ENCODE data around the gene PTX3.

The PTX3 gene

DNA sequence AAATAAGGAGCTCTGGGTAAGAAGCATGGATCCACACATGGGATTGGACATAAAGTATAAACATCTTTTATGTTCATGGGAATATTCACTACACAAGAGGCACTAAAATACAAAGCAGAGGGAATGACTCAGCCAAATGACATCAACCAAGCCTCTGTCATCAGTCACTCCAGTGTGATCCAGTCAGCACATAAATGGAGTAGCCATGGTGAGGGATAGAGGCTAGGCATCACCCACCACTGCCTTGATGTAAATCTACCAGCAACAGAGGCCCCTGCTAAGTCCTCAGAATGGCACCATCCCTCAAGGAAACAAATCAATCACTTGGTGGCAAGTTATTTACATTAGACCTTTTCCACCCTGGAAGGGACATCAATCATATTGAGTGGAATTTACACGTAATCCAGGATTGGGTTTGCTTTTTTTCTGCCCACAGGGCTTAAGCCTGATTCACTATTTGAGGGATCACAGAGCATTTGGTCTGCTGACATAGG, 39.3 kb downstream of the PTX3 start:
- H3K4me3 ChIP-seq (ENCODE audit: control insufficient read depth, low read depth, low read length): no peak overlapping the region
- DNase-seq (ENCODE audit: low read depth): no peak

DNA sequence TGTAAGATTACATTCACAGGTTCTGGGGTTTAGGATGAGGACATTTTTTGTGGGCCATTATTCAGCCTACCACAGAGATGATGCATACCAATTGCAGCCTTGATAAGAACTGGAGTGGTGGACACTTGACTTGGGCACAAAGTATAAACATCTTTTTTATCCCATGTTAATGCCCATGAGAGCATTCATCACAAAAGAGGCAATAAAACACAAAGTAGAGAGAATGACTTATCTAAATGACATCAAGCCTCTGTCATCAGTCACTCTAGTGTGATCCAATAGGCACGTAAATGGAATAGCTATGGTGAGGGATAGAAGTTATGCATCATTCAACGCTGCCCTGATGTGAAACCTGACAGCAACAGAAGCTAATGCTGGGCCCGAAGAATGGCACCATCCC, 40.8 kb downstream of the PTX3 start:
- DNase-seq (ENCODE audit: low read depth): no peak
- H3K4me3 ChIP-seq (ENCODE audit: control insufficient read depth, low read depth, low read length): no peak overlapping the region
- no peak for TF ChIP-seq CTCF (IDR thresholded peaks at IDR 0.05; ENCODE audit: control insufficient read depth, insufficient read depth, low read depth, low read length, missing control alignments)

More for the DNA sequence above, 39.3 kb downstream of the PTX3 start:
- no peak for TF ChIP-seq CTCF (IDR thresholded peaks at IDR 0.05; ENCODE audit: control insufficient read depth, insufficient read depth, low read depth, low read length, missing control alignments)

- no peak overlapping the region for H3K4me3 ChIP-seq (ENCODE audit: control insufficient read depth, low read depth, low read length)
- TF ChIP-seq CTCF (IDR thresholded peaks at IDR 0.05; ENCODE audit: control insufficient read depth, insufficient read depth, low read depth, low read length, missing control alignments): no peak
- DNase-seq (ENCODE audit: low read depth): no peak
Measured at GRCh38 chr3:157479464-157480243, 43.0 kb downstream of the PTX3 start.

DNA sequence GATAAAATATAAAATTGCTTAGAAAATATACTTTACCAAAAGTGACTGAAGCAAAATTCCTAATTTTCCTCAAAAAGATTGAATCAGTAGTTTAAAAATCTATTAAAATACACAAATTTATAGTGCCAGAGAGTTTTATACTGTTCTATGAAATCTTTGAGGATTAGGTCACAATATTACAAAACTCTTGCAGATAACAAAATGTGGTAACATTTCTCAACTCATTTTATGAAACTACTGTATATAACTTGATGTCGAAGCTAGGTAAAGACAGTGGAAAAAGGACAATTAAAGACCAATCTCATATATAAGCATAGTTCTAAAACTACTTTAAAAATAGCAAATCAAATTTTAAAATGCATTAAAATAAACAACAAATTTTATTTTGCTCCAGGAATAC, 50.7 kb downstream of the PTX3 start:
- no peak for DNase-seq (ENCODE audit: low read depth)
- no peak overlapping the region for H3K4me3 ChIP-seq (ENCODE audit: control insufficient read depth, low read depth, low read length)
- TF ChIP-seq CTCF (IDR thresholded peaks at IDR 0.05; ENCODE audit: control insufficient read depth, insufficient read depth, low read depth, low read length, missing control alignments): no peak

- no peak for TF ChIP-seq CTCF (IDR thresholded peaks at IDR 0.05; ENCODE audit: control insufficient read depth, insufficient read depth, low read depth, low read length, missing control alignments)
- H3K4me3 ChIP-seq (ENCODE audit: control insufficient read depth, low read depth, low read length): no peak overlapping the region
- DNase-seq (ENCODE audit: low read depth): no peak
Measured at GRCh38 chr3:157488144-157488543, 51.5 kb downstream of the PTX3 start.

- no peak overlapping the region for H3K4me3 ChIP-seq (ENCODE audit: control insufficient read depth, low read depth, low read length)
- no peak for DNase-seq (ENCODE audit: low read depth)
- no peak for TF ChIP-seq CTCF (IDR thresholded peaks at IDR 0.05; ENCODE audit: control insufficient read depth, insufficient read depth, low read depth, low read length, missing control alignments)
Measured at GRCh38 chr3:157491136-157491535, 54.5 kb downstream of the PTX3 start.

Data from AG09309 (cell line).